OCI-LY1 (cell line): Measurements from ENCODE around the gene NOP56.
A peak's percentile ranks its signal among the peaks of the same experiment; 100 is the strongest.

Experiments
- H2AFZ ChIP-seq: fragments of 200-600 bp; sonication (generic), shearing (Covaris generic); 2 replicates; pipeline ENCODE4 v1.6.0; 2014; ENCODE audit warnings: antibody characterized with exemption, mild to moderate bottlenecking, low read length
- H3F3A ChIP-seq: fragments of 200-600 bp; sonication (generic), shearing (Covaris generic); 2 replicates; pipeline ENCODE4 v1.6.0; 2014; ENCODE audit warnings: mild to moderate bottlenecking, antibody characterized with exemption, low read length, moderate library complexity; ENCODE audit not compliant: insufficient read depth
- H3K27ac ChIP-seq: fragments of 200-600 bp; sonication (generic); 2 replicates; pipeline ENCODE4 v1.5.1; 2014; ENCODE audit warnings: low read length, mixed run types, mild to moderate bottlenecking, low read depth; ENCODE audit not compliant: poor library complexity, severe bottlenecking
- H3K27me3 ChIP-seq: fragments of 200-600 bp; sonication (generic); 2 replicates; pipeline ENCODE4 v1.6.0; 2014; ENCODE audit warnings: antibody characterized with exemption, mild to moderate bottlenecking, low read length, moderate library complexity; ENCODE audit not compliant: insufficient read depth
- H3K36me3 ChIP-seq: fragments of 200-600 bp; sonication (generic); 2 replicates; pipeline ENCODE4 v1.6.1; 2014; ENCODE audit warnings: mild to moderate bottlenecking, antibody characterized with exemption, low read length, moderate library complexity, mixed read lengths; ENCODE audit not compliant: insufficient read depth
- H3K4me1 ChIP-seq: fragments of 200-600 bp; sonication (generic); 2 replicates; pipeline ENCODE4 v1.5.1; 2014; ENCODE audit warnings: mild to moderate bottlenecking, low read length, moderate library complexity; ENCODE audit not compliant: insufficient read depth, severe bottlenecking
- H3K4me2 ChIP-seq: fragments of 200-600 bp; sonication (generic), shearing (Covaris generic); 2 replicates; pipeline ENCODE4 v1.6.1; 2014; ENCODE audit warnings: low read length
- H3K4me3 ChIP-seq: fragments of 200-600 bp; sonication (generic); 2 replicates; pipeline ENCODE4 v1.5.1; 2014; ENCODE audit warnings: low read length, low read depth, mild to moderate bottlenecking, mixed read lengths; ENCODE audit not compliant: poor library complexity, severe bottlenecking
- H3K79me2 ChIP-seq: fragments of 200-600 bp; shearing (Covaris generic); 2 replicates; pipeline ENCODE4 v1.6.1; 2016; ENCODE audit warnings: mixed run types, low read length, mixed read lengths; ENCODE audit not compliant: insufficient read depth
- H3K9ac ChIP-seq: fragments of 200-600 bp; sonication (generic), shearing (Covaris generic); 2 replicates; pipeline ENCODE4 v1.6.1; 2014; ENCODE audit warnings: mild to moderate bottlenecking, low read length, mixed read lengths
- H3K9me2 ChIP-seq: fragments of 200-600 bp; sonication (generic), shearing (Covaris generic); 2 replicates; pipeline ENCODE4 v1.6.1; 2014; ENCODE audit warnings: low read depth, mild to moderate bottlenecking, low read length, mixed read lengths
- H3K9me3 ChIP-seq: fragments of 200-600 bp; shearing (Covaris generic); 2 replicates; pipeline ENCODE4 v1.6.1; 2014; ENCODE audit warnings: low read length, mixed read lengths
- H4K20me1 ChIP-seq: fragments of 200-600 bp; sonication (generic), shearing (Covaris generic); 2 replicates; pipeline ENCODE4 v1.6.0; 2016; ENCODE audit warnings: mild to moderate bottlenecking, low read length; ENCODE audit not compliant: insufficient read depth
- CTCF ChIP-seq: fragments of 200-600 bp; sonication (generic), shearing (Covaris generic); IDR thresholded peaks from 2 replicates; pipeline ENCODE4 v1.5.1; 2017; ENCODE audit warnings: mild to moderate bottlenecking, antibody characterized with exemption, low read length, moderate library complexity, mixed read lengths
- EZH2 ChIP-seq: fragments of 200-600 bp; sonication (generic), shearing (Covaris generic); IDR thresholded peaks from 2 replicates; pipeline ENCODE4 v1.8.0; 2017; ENCODE audit warnings: borderline replicate concordance, mixed run types, mild to moderate bottlenecking, antibody characterized with exemption, low read length, moderate library complexity, mixed read lengths

The NOP56 gene

GRCh38 chr20:2663887-2664719 is 11.7 kb downstream of the NOP56 start, which contains the start of gene IDH3B:
TSS of gene IDH3B (minus strand) at chr20:2664216. CDS start at chr20:2664188, 28 bp downstream.
- Histone ChIP-seq H3K4me2 (peak within 1 kb of the TSS; percentile 95), H3K27ac (peak within 1 kb of the TSS; percentile 62), H2AFZ (no peak within 1 kb of the TSS), H3K9me3 (no peaks in the 10 kb centered on the region), H3K9ac (peak within 1 kb of the TSS; percentile 80), H4K20me1 (no peaks in the 10 kb centered on the region), H3K9me2 (no peaks in the 10 kb centered on the region), H3K79me2 (no peaks in the 10 kb centered on the region), H3F3A (no peaks in the 10 kb centered on the region), H3K4me3 (peak within 1 kb of the TSS; percentile 78), H3K4me1 (peaks cover 15% of the 10 kb centered on the region), H3K36me3 (peaks cover 30% of the 10 kb centered on the region), H3K27me3 (no peaks in the 10 kb centered on the region)
- TF ChIP-seq EZH2 (no peak), CTCF (no peak)

DNA sequence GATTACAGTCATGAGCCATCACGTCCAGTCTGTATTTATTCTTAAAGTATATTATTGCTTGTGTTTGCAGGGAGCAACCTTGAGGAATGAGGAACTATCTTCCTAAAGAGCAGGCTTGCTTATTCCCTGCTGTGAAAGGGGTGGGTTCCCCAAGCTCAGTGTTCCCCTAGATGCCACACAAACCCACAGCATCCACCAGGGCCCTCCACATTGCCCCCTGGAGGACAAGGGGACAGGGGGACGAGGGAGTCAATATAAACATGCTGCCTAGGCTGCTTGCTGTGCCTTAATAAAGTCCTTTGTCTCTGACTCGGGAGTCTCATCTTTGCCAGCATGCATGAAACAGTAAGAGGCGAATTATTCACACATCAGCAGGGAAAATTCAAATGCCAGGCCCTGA is 19.5 kb downstream of the NOP56 start:
- no peak overlapping the region for H2AFZ ChIP-seq
- H3K4me3 ChIP-seq: no peak overlapping the region
- H3K4me2 ChIP-seq: no peak overlapping the region
- H3K27ac ChIP-seq: no peak overlapping the region
- no peaks in the 10 kb centered on the region for H3F3A ChIP-seq
- no peaks in the 10 kb centered on the region for H3K9me3 ChIP-seq
- H3K4me1 ChIP-seq: no peaks in the 10 kb centered on the region
- no peaks in the 10 kb centered on the region for H4K20me1 ChIP-seq
- no peak overlapping the region for H3K9ac ChIP-seq
- TF ChIP-seq CTCF: peak; percentile 33
- TF ChIP-seq EZH2: no peak
- H3K27me3 ChIP-seq: no peaks in the 10 kb centered on the region
- no peaks in the 10 kb centered on the region for H3K36me3 ChIP-seq
- H3K9me2 ChIP-seq: no peaks in the 10 kb centered on the region
- no peaks in the 10 kb centered on the region for H3K79me2 ChIP-seq

DNA sequence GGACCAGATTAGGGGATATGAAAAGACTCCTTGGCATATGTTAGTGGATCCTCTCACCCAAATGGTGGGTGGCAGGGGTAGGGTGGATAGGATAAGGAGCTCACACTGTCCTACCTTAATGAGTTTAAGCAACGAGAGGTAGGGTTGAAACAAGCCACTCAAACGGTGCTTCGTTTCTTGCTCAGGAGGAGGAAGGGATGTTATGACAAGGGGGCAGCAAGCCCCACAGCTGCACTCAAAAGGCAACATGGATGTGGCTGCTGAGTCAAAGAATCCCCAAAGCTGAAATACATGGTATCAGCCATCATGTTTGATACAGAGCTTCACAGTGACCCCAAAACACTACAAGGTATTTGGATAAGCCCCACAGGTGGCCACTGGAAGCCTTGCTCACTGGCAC is 20.0 kb downstream of the NOP56 start:
- no peaks in the 10 kb centered on the region for H3F3A ChIP-seq
- H3K9me2 ChIP-seq: no peaks in the 10 kb centered on the region
- H3K36me3 ChIP-seq: no peaks in the 10 kb centered on the region
- H3K79me2 ChIP-seq: no peaks in the 10 kb centered on the region
- H3K9ac ChIP-seq: no peak overlapping the region
- no peak overlapping the region for H3K4me3 ChIP-seq
- H3K27me3 ChIP-seq: peaks cover 4% of the 10 kb centered on the region; the same call in 1 of the 2 replicates
- TF ChIP-seq EZH2: no peak
- no peak for TF ChIP-seq CTCF
- no peak overlapping the region for H2AFZ ChIP-seq
- no peaks in the 10 kb centered on the region for H3K9me3 ChIP-seq
- no peaks in the 10 kb centered on the region for H4K20me1 ChIP-seq
- no peak overlapping the region for H3K4me2 ChIP-seq
- H3K4me1 ChIP-seq: no peaks in the 10 kb centered on the region
- no peak overlapping the region for H3K27ac ChIP-seq
